ENCODE data around the gene APOC1.

- TF ChIP-seq POLR2AphosphoS5 (IDR thresholded peaks at IDR 0.05; ENCODE audit: insufficient read depth in 1 of 2, low read depth in 1 of 2) (peak in 1 of 2 donors; percentile 65), CTCF (IDR thresholded peaks at IDR 0.05) (no peak), POLR2A (IDR thresholded peaks at IDR 0.05) (no peak)
These were observed 8.8 kb upstream of the APOC1 start, which contains the start of gene APOE for GRCh38 chr19:44905437-44906160.

Measured in vagina (tissue), 2 donors.